ENCODE results near the gene GPR153. TPM values are rescaled to one million over a fixed set of nuclear protein-coding genes. Genes with fewer than 3 reads are reported as not detected.

Gene GPR153
- total RNA-seq, 1 experiment from 2014 or later, result 6.1 TPM

- Histone ChIP-seq H2AFZ (ENCODE audit: low read depth, low read length, poor library complexity, severe bottlenecking) (no peak overlapping the region), H3K9me3 (ENCODE audit: control insufficient read depth in 1 of 2, insufficient read depth in 1 of 2, low read depth in 1 of 2, low read length in 2 of 2) (no peaks in the 10 kb centered on the region), H3K27me3 (ENCODE audit: insufficient read depth, low read length) (no peaks in the 10 kb centered on the region), H3K79me2 (ENCODE audit: insufficient read depth, low read length) (no peaks in the 10 kb centered on the region), H3K9ac (ENCODE audit: low read length) (no peak overlapping the region), H3K27ac (ENCODE audit: low read depth, low read length) (no peak overlapping the region), H4K20me1 (ENCODE audit: insufficient read depth) (no peaks in the 10 kb centered on the region), H3K9me2 (ENCODE audit: insufficient read depth) (no peaks in the 10 kb centered on the region), H3K4me2 (ENCODE audit: low read length) (no peak overlapping the region), H3K36me3 (ENCODE audit: control insufficient read depth in 1 of 2, insufficient read depth in 2 of 2, low read length in 2 of 2) (no peaks in the 10 kb centered on the region; a peak in 1 of 4 replicates), H3K4me3 (replicated peaks in 1 of 2; ENCODE audit: low read depth in 1 of 2, low read length in 2 of 2) (no peak overlapping the region), H3K4me1 (ENCODE audit: control insufficient read depth in 1 of 2, insufficient read depth in 2 of 2, low read length in 2 of 2) (peaks cover 4 to 10% of the 10 kb centered on the region in 2 experiments; a peak in 2 of 4 replicates)
- RAD21 ChIA-PET (ENCODE audit: low non-redundant PET in 1 of 2, low total read pairs in 2 of 2, uncharacterized antibody in 2 of 2, unreplicated experiment in 2 of 2), result no interaction called here
- CTCF ChIA-PET, result no interaction called here
- no peak for TF ChIP-seq JUND (IDR thresholded peaks at IDR 0.05)
- no peak for TF ChIP-seq POLR2A (IDR thresholded peaks at IDR 0.05; ENCODE audit: borderline replicate concordance, extremely low read depth, insufficient read depth, insufficient read length)
- TF ChIP-seq MAX (IDR thresholded peaks at IDR 0.05), result no peak
- no peak for TF ChIP-seq RAD21 (IDR thresholded peaks at IDR 0.05; ENCODE audit: low read depth)
- no peak for TF ChIP-seq CEBPB (IDR thresholded peaks at IDR 0.05; ENCODE audit: low read depth)
- no peak for TF ChIP-seq SP1 (IDR thresholded peaks at IDR 0.05; ENCODE audit: low read depth)
- no peak for TF ChIP-seq ZNF274 (IDR thresholded peaks at IDR 0.05; ENCODE audit: low read depth, low read length)
- no peak for TF ChIP-seq POLR2AphosphoS5 (IDR thresholded peaks at IDR 0.05; ENCODE audit: low read depth, low read length)
- no peak for TF ChIP-seq FOSL1 (IDR thresholded peaks at IDR 0.05; ENCODE audit: low read depth)
- no peak for TF ChIP-seq CBX3 (IDR thresholded peaks at IDR 0.05; ENCODE audit: low read depth)
- DNase-seq (ENCODE audit: low read depth, low spot score), result no peak
- intact Hi-C loops (cut with micrococcal nuclease), result no loop called here
- no peak for ATAC-seq
- POLR2A ChIA-PET, result no interaction called here
- no TSS peak for BruUV-seq (replicated peaks)
These were observed 4.3 kb upstream of the GPR153 start for GRCh38 chr1:6265151-6265550.

GRCh38 chr1:6263716-6264115 is 2.8 kb upstream of the GPR153 start:
- Histone ChIP-seq H3K4me1 (ENCODE audit: control insufficient read depth in 1 of 2, insufficient read depth in 2 of 2, low read length in 2 of 2) (peaks cover 11 to 22% of the 10 kb centered on the region in 2 experiments; a peak in 2 of 4 replicates), H3K79me2 (ENCODE audit: insufficient read depth, low read length) (no peaks in the 10 kb centered on the region), H2AFZ (ENCODE audit: low read depth, low read length, poor library complexity, severe bottlenecking) (no peak overlapping the region), H3K4me3 (replicated peaks in 1 of 2; ENCODE audit: low read depth in 1 of 2, low read length in 2 of 2) (no peak overlapping the region), H3K27me3 (ENCODE audit: insufficient read depth, low read length) (no peaks in the 10 kb centered on the region), H3K9me3 (ENCODE audit: control insufficient read depth in 1 of 2, insufficient read depth in 1 of 2, low read depth in 1 of 2, low read length in 2 of 2) (no peaks in the 10 kb centered on the region), H3K4me2 (ENCODE audit: low read length) (no peak overlapping the region), H3K27ac (ENCODE audit: low read depth, low read length) (no peak overlapping the region), H3K9me2 (ENCODE audit: insufficient read depth) (no peaks in the 10 kb centered on the region), H4K20me1 (ENCODE audit: insufficient read depth) (no peaks in the 10 kb centered on the region), H3K9ac (ENCODE audit: low read length) (no peak overlapping the region), H3K36me3 (ENCODE audit: control insufficient read depth in 1 of 2, insufficient read depth in 2 of 2, low read length in 2 of 2) (no peaks in the 10 kb centered on the region; a peak in 1 of 4 replicates)
- RAD21 ChIA-PET (ENCODE audit: low non-redundant PET in 1 of 2, low total read pairs in 2 of 2, uncharacterized antibody in 2 of 2, unreplicated experiment in 2 of 2), result no interaction called here
- ATAC-seq (no peak), DNase-seq (ENCODE audit: low read depth, low spot score) (no peak)
- BruUV-seq (replicated peaks), result no TSS peak
- CTCF ChIA-PET, result no interaction called here
- POLR2A ChIA-PET, result no interaction called here
- intact Hi-C loops (cut with micrococcal nuclease), result no loop called here
- TF ChIP-seq CEBPB (IDR thresholded peaks at IDR 0.05; ENCODE audit: low read depth) (no peak), POLR2A (IDR thresholded peaks at IDR 0.05; ENCODE audit: borderline replicate concordance, extremely low read depth, insufficient read depth, insufficient read length) (no peak), RAD21 (IDR thresholded peaks at IDR 0.05; ENCODE audit: low read depth) (no peak), EZH2 (IDR thresholded peaks at IDR 0.05) (no peak), ZBTB33 (IDR thresholded peaks at IDR 0.05; ENCODE audit: extremely low read depth, insufficient replicate concordance, low read length) (no peak), YY1 (IDR thresholded peaks at IDR 0.05; ENCODE audit: extremely low read depth, insufficient replicate concordance, low read depth, low read length) (no peak), MAX (IDR thresholded peaks at IDR 0.05) (no peak), ATF3 (IDR thresholded peaks at IDR 0.05) (no peak), TCF7L2 (IDR thresholded peaks at IDR 0.05; ENCODE audit: borderline replicate concordance, extremely low read depth, insufficient read depth, insufficient read length) (no peak), JUND (IDR thresholded peaks at IDR 0.05) (no peak)
